Heart left ventricle (tissue), 13 donors: Measurements from ENCODE around the gene FOXP1.

ENCODE experiments used
- POLR2A ChIP-seq, 2 donors: fragments of 450-650 bp; IDR thresholded peaks; one replicate each; pipeline ENCODE4 v1.6.1; 2017; ENCODE audit warnings: antibody characterized with exemption in 2 of 2, mild to moderate bottlenecking in 2 of 2, moderate library complexity in 2 of 2
- TF ChIP-seq, protein P1 (sequence below), 12 donors: fragments of 200-600 bp; sonication (generic) in 4 of 12; IDR thresholded peaks; one replicate each; pipeline versions ENCODE4 v1.5.0 to v1.8.0; 2018 to 2022; ENCODE audit warnings: antibody characterized with exemption in 12 of 12, mild to moderate bottlenecking in 5 of 12
- donor health status: ischemic (EF 13 %, LVEDD 7.1; RV severe dilation, severe dysfunction).
- donor health status: DM: no; HTN: yes; CAD: no.
- donor health status: DM: no; HTN: no; CAD: no.
- donor health status: ischemic (EF 25% LVEDD 6.9; RV normal size, moderate dysfunction).
- donor health status: ischemic (EF 25% LVEDD 5.7; RV mildly dilated, moderate dysfunction).
- donor health status: ischemic (EF 35%, LVEDD 5.7; RV mildly dilated, moderate dysfunction).
- donor health status: nonischemic (EF 11% LVEDD 7.7; RV severe dilation, severe dysfunction).
- donor health status: DM: yes; HTN: yes; CAD: no.
- donor health status: PGD.
- donor health status: ischemic (EF 29% LVEDD 5.4; RV normal size, mild dysfunction).
- donor health status: nonischemic (EF 23%, LVEDD 6.1; RV moderate dilation, normal function).

DNA sequence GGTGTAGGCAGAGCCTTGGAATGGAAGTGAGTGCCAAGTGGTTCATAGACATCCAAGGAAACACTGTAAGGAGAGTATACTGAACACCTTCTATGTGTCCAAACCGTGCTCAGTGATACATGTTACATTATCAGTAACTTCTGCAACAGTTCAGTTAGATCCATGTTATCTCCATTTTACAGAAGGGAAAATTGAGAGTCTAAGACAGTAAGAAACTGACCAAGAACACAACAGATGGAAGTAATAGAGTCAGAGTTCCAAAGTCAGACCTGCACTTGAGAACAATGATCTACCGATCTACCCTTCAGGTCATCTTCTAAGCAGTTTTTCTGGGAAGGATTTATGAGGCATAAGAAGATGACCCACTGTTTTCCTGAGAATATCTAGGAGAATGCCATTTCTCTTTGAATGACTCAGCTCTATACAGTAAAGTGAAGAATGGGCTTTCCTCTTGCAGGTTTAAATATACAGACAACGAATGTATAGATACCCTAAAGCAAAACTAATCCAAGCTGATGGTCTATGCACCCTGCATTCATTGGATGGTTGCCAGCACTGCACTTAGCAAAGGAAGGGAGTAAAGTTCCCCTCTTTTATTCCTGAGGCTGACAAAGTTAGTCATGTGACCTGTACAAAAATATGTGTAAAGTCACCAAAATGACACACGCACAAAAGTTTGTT is 667.0 kb downstream of the FOXP1 start:
- TF ChIP-seq, protein P1, sequence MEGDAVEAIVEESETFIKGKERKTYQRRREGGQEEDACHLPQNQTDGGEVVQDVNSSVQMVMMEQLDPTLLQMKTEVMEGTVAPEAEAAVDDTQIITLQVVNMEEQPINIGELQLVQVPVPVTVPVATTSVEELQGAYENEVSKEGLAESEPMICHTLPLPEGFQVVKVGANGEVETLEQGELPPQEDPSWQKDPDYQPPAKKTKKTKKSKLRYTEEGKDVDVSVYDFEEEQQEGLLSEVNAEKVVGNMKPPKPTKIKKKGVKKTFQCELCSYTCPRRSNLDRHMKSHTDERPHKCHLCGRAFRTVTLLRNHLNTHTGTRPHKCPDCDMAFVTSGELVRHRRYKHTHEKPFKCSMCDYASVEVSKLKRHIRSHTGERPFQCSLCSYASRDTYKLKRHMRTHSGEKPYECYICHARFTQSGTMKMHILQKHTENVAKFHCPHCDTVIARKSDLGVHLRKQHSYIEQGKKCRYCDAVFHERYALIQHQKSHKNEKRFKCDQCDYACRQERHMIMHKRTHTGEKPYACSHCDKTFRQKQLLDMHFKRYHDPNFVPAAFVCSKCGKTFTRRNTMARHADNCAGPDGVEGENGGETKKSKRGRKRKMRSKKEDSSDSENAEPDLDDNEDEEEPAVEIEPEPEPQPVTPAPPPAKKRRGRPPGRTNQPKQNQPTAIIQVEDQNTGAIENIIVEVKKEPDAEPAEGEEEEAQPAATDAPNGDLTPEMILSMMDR (IDR thresholded peaks at IDR 0.05), result no peak
- TF ChIP-seq POLR2A (IDR thresholded peaks at IDR 0.05), result no peak
